Measurements from ENCODE around the gene OR6C65.

OR6C65 gene

DNA sequence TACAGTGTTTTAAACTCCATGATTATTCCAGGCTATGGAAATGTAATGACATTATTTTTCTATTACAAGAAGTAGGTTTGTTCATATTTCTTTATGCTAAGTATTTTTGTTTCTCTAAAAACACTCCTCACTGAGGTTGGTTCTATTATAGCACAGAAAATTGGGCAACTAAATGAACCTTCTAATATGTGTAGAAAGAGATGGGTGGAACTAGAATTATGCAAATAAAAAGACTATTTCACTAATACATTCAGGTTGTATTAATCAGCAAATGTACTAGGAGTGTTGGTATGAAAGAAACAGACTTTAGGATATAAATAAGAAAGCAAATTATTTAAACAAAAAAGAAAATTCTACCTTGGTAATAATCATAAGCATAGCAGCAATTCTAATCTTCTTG is 48.5 kb downstream of the OR6C65 start:
- ATAC-seq = no peak

Data from activated CD4-positive, CD25-positive, alpha-beta regulatory T cell treated with anti-CD3 and anti-CD28 coated beads, Interleukin-2, amount 50 U/mL, for 24 hours (primary cell).